Heart left ventricle (tissue), 13 donors: ENCODE results near the gene ST7.

Experiments used
- POLR2A ChIP-seq, 2 donors: fragments of 450-650 bp; IDR thresholded peaks; one replicate each; pipeline ENCODE4 v1.6.1; 2017; ENCODE audit warnings: antibody characterized with exemption in 2 of 2, mild to moderate bottlenecking in 2 of 2, moderate library complexity in 2 of 2
- TF ChIP-seq, protein P1 (sequence below), 12 donors: fragments of 200-600 bp; sonication (generic) in 4 of 12; IDR thresholded peaks; one replicate each; pipeline versions ENCODE4 v1.5.0 to v1.8.0; 2018 to 2022; ENCODE audit warnings: antibody characterized with exemption in 12 of 12, mild to moderate bottlenecking in 5 of 12
- donor health status: ischemic (EF 13 %, LVEDD 7.1; RV severe dilation, severe dysfunction).
- donor health status: DM: no; HTN: yes; CAD: no.
- donor health status: DM: no; HTN: no; CAD: no.
- donor health status: ischemic (EF 25% LVEDD 6.9; RV normal size, moderate dysfunction).
- donor health status: ischemic (EF 25% LVEDD 5.7; RV mildly dilated, moderate dysfunction).
- donor health status: ischemic (EF 35%, LVEDD 5.7; RV mildly dilated, moderate dysfunction).
- donor health status: nonischemic (EF 11% LVEDD 7.7; RV severe dilation, severe dysfunction).
- donor health status: DM: yes; HTN: yes; CAD: no.
- donor health status: PGD.
- donor health status: ischemic (EF 29% LVEDD 5.4; RV normal size, mild dysfunction).
- donor health status: nonischemic (EF 23%, LVEDD 6.1; RV moderate dilation, normal function).

DNA sequence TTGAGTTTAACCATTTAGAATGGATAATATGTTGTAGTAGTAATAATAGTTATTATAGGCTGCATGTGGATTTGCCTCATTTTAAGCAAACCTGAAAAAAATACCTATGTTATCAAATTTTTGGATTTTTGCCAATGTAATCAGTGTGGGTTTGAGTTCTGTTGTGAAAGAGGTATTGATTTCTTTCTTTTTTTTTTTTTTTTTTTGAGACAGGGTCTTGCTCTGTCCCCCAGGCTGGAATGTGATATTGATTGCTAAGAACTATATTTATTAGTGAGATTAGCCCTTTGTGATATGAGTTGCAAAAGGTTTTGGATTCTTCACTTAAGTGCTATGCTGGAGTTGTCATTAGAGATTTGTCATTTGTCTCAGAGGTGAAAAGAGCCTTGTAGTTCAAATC lies 124.4 kb downstream of the ST7 start:
- TF ChIP-seq, protein P1, sequence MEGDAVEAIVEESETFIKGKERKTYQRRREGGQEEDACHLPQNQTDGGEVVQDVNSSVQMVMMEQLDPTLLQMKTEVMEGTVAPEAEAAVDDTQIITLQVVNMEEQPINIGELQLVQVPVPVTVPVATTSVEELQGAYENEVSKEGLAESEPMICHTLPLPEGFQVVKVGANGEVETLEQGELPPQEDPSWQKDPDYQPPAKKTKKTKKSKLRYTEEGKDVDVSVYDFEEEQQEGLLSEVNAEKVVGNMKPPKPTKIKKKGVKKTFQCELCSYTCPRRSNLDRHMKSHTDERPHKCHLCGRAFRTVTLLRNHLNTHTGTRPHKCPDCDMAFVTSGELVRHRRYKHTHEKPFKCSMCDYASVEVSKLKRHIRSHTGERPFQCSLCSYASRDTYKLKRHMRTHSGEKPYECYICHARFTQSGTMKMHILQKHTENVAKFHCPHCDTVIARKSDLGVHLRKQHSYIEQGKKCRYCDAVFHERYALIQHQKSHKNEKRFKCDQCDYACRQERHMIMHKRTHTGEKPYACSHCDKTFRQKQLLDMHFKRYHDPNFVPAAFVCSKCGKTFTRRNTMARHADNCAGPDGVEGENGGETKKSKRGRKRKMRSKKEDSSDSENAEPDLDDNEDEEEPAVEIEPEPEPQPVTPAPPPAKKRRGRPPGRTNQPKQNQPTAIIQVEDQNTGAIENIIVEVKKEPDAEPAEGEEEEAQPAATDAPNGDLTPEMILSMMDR (IDR thresholded peaks at IDR 0.05), result no peak
- no peak for TF ChIP-seq POLR2A (IDR thresholded peaks at IDR 0.05)
